Activated naive CD4-positive, alpha-beta T cell treated with Interleukin-2 at 50 U/mL for 16 hours (primary cell): ENCODE data around the gene AUTS2.

Experiments used
- DNase-seq: peaks from one replicate; pipeline ENCODE4 v3.0.0-alpha.2; 2020

Gene AUTS2

GRCh38 chr7:69625798-69626197 is 27.5 kb downstream of the AUTS2 start:
- DNase-seq, result no peak

- no peak for DNase-seq
These were observed 32.0 kb downstream of the AUTS2 start for GRCh38 chr7:69630292-69630691.

- no peak for DNase-seq
These were observed 32.9 kb downstream of the AUTS2 start for GRCh38 chr7:69631131-69631530.

- no peak for DNase-seq
These were observed 34.0 kb downstream of the AUTS2 start for GRCh38 chr7:69632280-69632679.

GRCh38 chr7:69633122-69633831 is 35.0 kb downstream of the AUTS2 start:
- no peak for DNase-seq

- no peak for DNase-seq
These were observed 37.4 kb downstream of the AUTS2 start for GRCh38 chr7:69635555-69636185.

GRCh38 chr7:69638674-69639073 is 40.4 kb downstream of the AUTS2 start:
- no peak for DNase-seq

GRCh38 chr7:69640216-69640615 is 41.9 kb downstream of the AUTS2 start:
- no peak for DNase-seq

GRCh38 chr7:69640925-69641594 is 42.8 kb downstream of the AUTS2 start:
- no peak for DNase-seq

GRCh38 chr7:69643265-69643664 is 45.0 kb downstream of the AUTS2 start:
- no peak for DNase-seq

GRCh38 chr7:69643708-69644445 is 45.6 kb downstream of the AUTS2 start:
- DNase-seq, result no peak

GRCh38 chr7:69645683-69646082 is 47.4 kb downstream of the AUTS2 start:
- DNase-seq, result no peak

- no peak for DNase-seq
These were observed 52.9 kb downstream of the AUTS2 start for GRCh38 chr7:69651101-69651590.

- no peak for DNase-seq
These were observed 54.8 kb downstream of the AUTS2 start for GRCh38 chr7:69652947-69653701.

- no peak for DNase-seq
These were observed 55.5 kb downstream of the AUTS2 start for GRCh38 chr7:69653806-69654205.

- no peak for DNase-seq
These were observed 56.1 kb downstream of the AUTS2 start for GRCh38 chr7:69654381-69654780.

GRCh38 chr7:69654849-69655707 is 56.8 kb downstream of the AUTS2 start:
- DNase-seq, result no peak

- DNase-seq, result no peak
These were observed 57.8 kb downstream of the AUTS2 start for GRCh38 chr7:69656077-69656476.

GRCh38 chr7:69656890-69657289 is 58.6 kb downstream of the AUTS2 start:
- DNase-seq, result no peak

- DNase-seq, result no peak
These were observed 59.1 kb downstream of the AUTS2 start for GRCh38 chr7:69657331-69657730.

- DNase-seq, result no peak
These were observed 59.7 kb downstream of the AUTS2 start for GRCh38 chr7:69657985-69658384.

GRCh38 chr7:69659983-69660382 is 61.7 kb downstream of the AUTS2 start:
- no peak for DNase-seq
